A549 (cell line): ENCODE data around the gene ADAM8. TPM values are rescaled to one million over a fixed set of nuclear protein-coding genes. Genes with fewer than 3 reads are reported as not detected.

Experiments
- ATAC-seq, 2 experiments: fragments of 200-7000 bp in 1 of 2; fragments of >200 bp in 1 of 2; cut with Nextera tagmentation in 1 of 2; cut with Tn5 transposase in 1 of 2; 3 replicates each; pipeline versions ENCODE4 v1.8.0 to v1.9.1; 2018 to 2020; ENCODE audit warnings: mild to moderate bottlenecking in 1 of 2, moderate library complexity in 1 of 2
- CTCF ChIA-PET: fragments of 300-600 bp; sonication (Branson Sonifier 250); formaldehyde crosslinking; extraction: SDS; loops from one replicate; lab custom pipeline; 2021; ENCODE audit warnings: antibody characterized with exemption, inconsistent platforms; lab: Yijun Ruan, JAX
- POLR2A ChIA-PET: fragments of 350-600 bp; formaldehyde crosslinking; extraction: SDS; loops from one replicate; lab custom pipeline; 2021; ENCODE audit warnings: antibody characterized with exemption, inconsistent platforms; lab: Yijun Ruan, JAX
- DNase-seq, 2 experiments: peaks; one replicate each; pipeline versions ENCODE4 v3.0.0 to v3.0.0-alpha.2; 2011 to 2016; ENCODE audit warnings: low read depth in 1 of 2, low spot score in 1 of 2
- FAIRE-seq: peaks from 2 replicates; lab custom pipeline; 2011; peaks lifted over from hg19 to GRCh38; lab: Jason Lieb, UNC
- H3K27ac ChIP-seq, 2 experiments: fragments of >200 bp; sonication (Bioruptor Twin); formaldehyde crosslinking; 3 replicates each; pipeline ENCODE4 v1.5.1; 2016 to 2017
- H3K4me1 ChIP-seq: fragments of >200 bp; sonication (Bioruptor Twin); formaldehyde crosslinking; 3 replicates; pipeline ENCODE4 v1.6.1; 2016
- H3K4me2 ChIP-seq: fragments of >200 bp; sonication (Bioruptor Twin); formaldehyde crosslinking; 3 replicates; pipeline ENCODE4 v1.6.1; 2016
- H3K4me3 ChIP-seq: fragments of >200 bp; sonication (Bioruptor Twin); formaldehyde crosslinking; 3 replicates; pipeline ENCODE4 v1.5.1; 2016
- H3K9me3 ChIP-seq: fragments of >200 bp; sonication (Bioruptor Twin); formaldehyde crosslinking; 3 replicates; pipeline ENCODE4 v1.6.1; 2016
- ATOH8 ChIP-seq: fragments of 250-450 bp; sonication (Bioruptor Pico); IDR thresholded peaks from 2 replicates; pipeline ENCODE4 v1.5.0; 2020; ENCODE audit warnings: low read depth, mild to moderate bottlenecking, moderate library complexity
- CBX2 ChIP-seq: fragments of 200-600 bp; sonication (generic); IDR thresholded peaks from 2 replicates; pipeline ENCODE4 v1.6.1; 2016; ENCODE audit warnings: low read depth, mild to moderate bottlenecking, borderline replicate concordance
- E2F6 ChIP-seq: IDR thresholded peaks from 2 replicates; pipeline ENCODE4 v1.6.1; 2012; ENCODE audit warnings: low read depth, borderline replicate concordance
- GATA3 ChIP-seq: IDR thresholded peaks from 2 replicates; pipeline ENCODE4 v1.6.1; 2012; ENCODE audit warnings: borderline replicate concordance
- HDAC2 ChIP-seq: fragments of 200-600 bp; sonication (generic); IDR thresholded peaks from 2 replicates; pipeline ENCODE4 v1.6.1; 2016
- HOXA7 ChIP-seq: fragments of 250-450 bp; sonication (Bioruptor Pico); IDR thresholded peaks from 2 replicates; pipeline ENCODE4 v1.5.0; 2020; ENCODE audit warnings: mild to moderate bottlenecking, moderate library complexity
- HOXB13 ChIP-seq: fragments of 250-450 bp; sonication (Bioruptor Pico); IDR thresholded peaks from 2 replicates; pipeline ENCODE4 v1.5.0; 2020; ENCODE audit warnings: low read depth, mild to moderate bottlenecking, moderate library complexity
- JUN ChIP-seq, 2 experiments: fragments of >200 bp; sonication (Bioruptor Twin); formaldehyde crosslinking; IDR thresholded peaks; 2 replicates in 1 of 2; 3 replicates in 1 of 2; pipeline ENCODE4 v1.6.1; 2016 to 2017
- KDM5A ChIP-seq: fragments of 200-600 bp; sonication (generic); IDR thresholded peaks from 2 replicates; pipeline ENCODE4 v1.6.1; 2016; ENCODE audit warnings: antibody characterized with exemption, mild to moderate bottlenecking
- MYC ChIP-seq: IDR thresholded peaks from 2 replicates; pipeline ENCODE4 v1.6.1; 2012; ENCODE audit warnings: mild to moderate bottlenecking, inconsistent platforms, low read length, improper control_type of control experiment, borderline replicate concordance
- NPAS2 ChIP-seq: fragments of 250-450 bp; sonication (Bioruptor Pico); IDR thresholded peaks from 2 replicates; pipeline ENCODE4 v1.8.0; 2022; ENCODE audit warnings: mild to moderate bottlenecking, moderate library complexity, borderline replicate concordance
- PHF8 ChIP-seq: fragments of 200-600 bp; sonication (generic); IDR thresholded peaks from 2 replicates; pipeline ENCODE4 v1.6.1; 2016; ENCODE audit warnings: low read depth, mild to moderate bottlenecking, antibody characterized with exemption, moderate library complexity, borderline replicate concordance
- POLR2A ChIP-seq: IDR thresholded peaks from 2 replicates; pipeline ENCODE4 v1.6.1; 2012; ENCODE audit warnings: mild to moderate bottlenecking, low read length
- RAD21 ChIP-seq, 2 experiments: fragments of >200 bp in 1 of 2; sonication (Bioruptor Twin) in 1 of 2; formaldehyde crosslinking in 1 of 2; IDR thresholded peaks in 1 of 2; conservative IDR thresholded peaks in 1 of 2; 2 replicates in 1 of 2; 3 replicates in 1 of 2; pipeline ENCODE4 v1.6.1; 2012 to 2018; ENCODE audit warnings: inconsistent platforms in 1 of 2
- RARB ChIP-seq: fragments of 250-450 bp; sonication (Bioruptor Pico); IDR thresholded peaks from 2 replicates; pipeline ENCODE4 v1.8.0; 2021; ENCODE audit warnings: mild to moderate bottlenecking, moderate library complexity
- SMC3 ChIP-seq: fragments of >200 bp; sonication (Bioruptor Twin); formaldehyde crosslinking; IDR thresholded peaks from 3 replicates; pipeline ENCODE4 v1.6.1; 2018; ENCODE audit warnings: inconsistent platforms
- SREBF2 ChIP-seq: fragments of 450-650 bp; IDR thresholded peaks from 2 replicates; pipeline ENCODE4 v1.6.1; 2014; ENCODE audit warnings: mild to moderate bottlenecking, moderate library complexity
- WGBS: methylation state at CpG from one replicate; pipeline ENCODE4 v1.1.6; 2017; ENCODE audit errors: missing lambda C conversion rate; 5-methylcytosine and 5-hydroxymethylcytosine counted together
- polyA plus RNA-seq, 4 experiments: library from polyadenylated mRNA; depleted of rRNA in 3 of 4; stranded (reverse); fragments of >200 nt; fragmentation: RNase III in 1 of 4; extraction: RNeasy Plus Mini Kit Qiagen cat#74134 plus additional on column Dnase treatment in 1 of 4; gene quantifications; 2 replicates in 3 of 4; 3 replicates in 1 of 4; pipeline ENCODE4 v1.2.3, GENCODE V29; 2011 to 2017
- TF ChIP-seq, protein P1 (sequence below): fragments of >200 bp; sonication (Bioruptor Twin); formaldehyde crosslinking; IDR thresholded peaks from 3 replicates; pipeline ENCODE4 v1.5.1; 2016
- TF ChIP-seq, protein P2 (sequence below): IDR thresholded peaks from 2 replicates; pipeline ENCODE4 v1.6.1; 2012

The ADAM8 gene
- polyA plus RNA-seq, 2 of the 4 experiments (the other 2 are of a cell fraction): 1.4 to 4.1 TPM

DNA sequence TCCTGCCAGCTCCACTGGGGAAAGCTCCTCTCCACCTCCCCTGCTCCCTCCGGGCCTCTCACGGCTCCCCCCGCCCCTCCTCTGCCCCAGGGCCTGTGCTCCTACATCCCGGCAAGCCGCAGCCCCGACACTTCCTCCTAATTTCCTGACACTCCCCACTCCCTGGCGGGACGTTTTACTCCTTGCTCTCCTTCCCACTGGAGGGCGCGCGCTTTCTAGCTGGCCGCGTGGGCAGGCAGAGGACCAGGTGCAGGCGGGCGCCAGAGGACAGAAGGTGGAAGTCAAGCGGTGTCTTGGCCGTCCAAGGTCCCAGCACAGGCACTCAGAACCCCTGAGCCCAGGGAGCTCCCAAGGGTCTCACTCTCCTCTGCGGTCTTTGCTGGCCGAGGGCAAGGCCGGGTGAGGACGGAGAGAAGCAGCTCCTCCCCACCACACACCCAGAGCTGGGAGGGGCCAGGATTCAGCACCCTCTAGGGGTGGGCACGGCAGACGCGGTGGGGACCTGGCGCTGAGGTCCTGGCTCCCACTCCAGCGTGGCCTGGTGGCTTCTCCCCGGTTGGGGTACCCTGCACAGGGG is 19.1 kb downstream of the ADAM8 start:
- CTCF ChIA-PET: interaction anchor here (0.5 to 4.6 kb wide), 23 partner anchors 12 to 736 kb away, joined by 3 to 39 read pairs (median 4); partner anchors contain the start of gene ADAM8
- Histone ChIP-seq H3K4me1 (peaks cover 41% of the 10 kb centered on the region), H3K4me3 (peak overlapping the region; percentile 36)
- DNase-seq (peak; percentile 78 to 87), ATAC-seq (peak; percentile 52 to 82)
- POLR2A ChIA-PET: interaction anchor here (0.6 kb wide), 1 partner anchor 79 kb away, joined by 3 read pairs; the partner anchor contains the start of gene CALY
- TF ChIP-seq MYC (peak; percentile 64; the same call in 1 of the 2 replicates), E2F6 (peak; percentile 74), HOXB13 (peak; percentile 65; the same call in 1 of the 2 replicates), POLR2A (peak; percentile 46), HOXA7 (CRISPR knock-in tag) (0 out of 2 replicates have a peak, but pooled peaks have one; percentile 23), SMC3 (peak; percentile 63), RARB (no peak), CBX2 (no peak), RAD21 (conservative IDR thresholded peaks at IDR 0.05 in 1 of 2, IDR thresholded peaks at IDR 0.05 in 1 of 2) (peak; percentile 54 to 55), SREBF2 (no peak), GATA3 (peak; percentile 21; the same call in 1 of the 2 replicates), ATOH8 (CRISPR knock-in tag) (0 out of 2 replicates have a peak, but pooled peaks have one; percentile 11), JUN (IDR thresholded peaks at IDR 0.05) (peak in 1 of 2 experiments; percentile 49; a peak in 2 of 5 replicates), NPAS2 (CRISPR knock-in tag) (no peak), HDAC2 (0 out of 2 replicates have a peak, but pooled peaks have one; percentile 25), PHF8 (peak; percentile 37; the same call in 1 of the 2 replicates), KDM5A (no peak)
- TF ChIP-seq, protein P1, sequence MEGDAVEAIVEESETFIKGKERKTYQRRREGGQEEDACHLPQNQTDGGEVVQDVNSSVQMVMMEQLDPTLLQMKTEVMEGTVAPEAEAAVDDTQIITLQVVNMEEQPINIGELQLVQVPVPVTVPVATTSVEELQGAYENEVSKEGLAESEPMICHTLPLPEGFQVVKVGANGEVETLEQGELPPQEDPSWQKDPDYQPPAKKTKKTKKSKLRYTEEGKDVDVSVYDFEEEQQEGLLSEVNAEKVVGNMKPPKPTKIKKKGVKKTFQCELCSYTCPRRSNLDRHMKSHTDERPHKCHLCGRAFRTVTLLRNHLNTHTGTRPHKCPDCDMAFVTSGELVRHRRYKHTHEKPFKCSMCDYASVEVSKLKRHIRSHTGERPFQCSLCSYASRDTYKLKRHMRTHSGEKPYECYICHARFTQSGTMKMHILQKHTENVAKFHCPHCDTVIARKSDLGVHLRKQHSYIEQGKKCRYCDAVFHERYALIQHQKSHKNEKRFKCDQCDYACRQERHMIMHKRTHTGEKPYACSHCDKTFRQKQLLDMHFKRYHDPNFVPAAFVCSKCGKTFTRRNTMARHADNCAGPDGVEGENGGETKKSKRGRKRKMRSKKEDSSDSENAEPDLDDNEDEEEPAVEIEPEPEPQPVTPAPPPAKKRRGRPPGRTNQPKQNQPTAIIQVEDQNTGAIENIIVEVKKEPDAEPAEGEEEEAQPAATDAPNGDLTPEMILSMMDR: peak; percentile 66
- TF ChIP-seq, protein P2, sequence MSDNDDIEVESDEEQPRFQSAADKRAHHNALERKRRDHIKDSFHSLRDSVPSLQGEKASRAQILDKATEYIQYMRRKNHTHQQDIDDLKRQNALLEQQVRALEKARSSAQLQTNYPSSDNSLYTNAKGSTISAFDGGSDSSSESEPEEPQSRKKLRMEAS: peak; percentile 93
- TF ChIP-seq, all 56 proteins: peak for 14
- FAIRE-seq: no peak
- no peaks in the 10 kb centered on the region for H3K9me3 ChIP-seq
- H3K27ac ChIP-seq: peak overlapping the region; percentile 80 to 91
- peak overlapping the region; percentile 78 for H3K4me2 ChIP-seq
- 4% methylated on average over 10 of the region's 27 CpGs for WGBS

DNA sequence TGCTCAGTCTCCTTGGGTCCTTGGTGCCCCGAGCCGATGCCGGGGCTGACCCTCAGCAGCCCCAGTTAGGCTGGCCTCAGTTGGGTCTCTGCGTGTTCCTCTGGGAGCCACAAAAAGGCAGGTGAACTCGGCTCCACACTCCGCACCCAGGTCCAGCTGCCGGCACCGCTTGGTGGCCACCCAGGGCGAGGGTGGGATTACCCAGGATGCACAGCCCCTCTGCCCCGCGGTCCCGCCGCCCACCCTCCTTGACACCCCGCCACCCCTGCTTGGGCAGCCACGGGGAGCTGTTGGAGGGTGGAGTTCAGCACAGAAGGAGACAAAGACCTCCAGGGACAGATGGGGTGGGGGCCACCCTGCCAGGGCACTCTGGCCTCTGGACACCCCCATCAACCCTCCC is 21.3 kb downstream of the ADAM8 start:
- ChIA-PET POLR2A (interaction anchor here (0.6 kb wide), 1 partner anchor 39 kb away, joined by 4 read pairs; no protein-coding TSS in a partner anchor), CTCF (interaction anchor here (1.1 to 4.6 kb wide), 2 partner anchors 10 to 59 kb away, joined by 3 to 39 read pairs; no protein-coding TSS in a partner anchor)
- no peak overlapping the region for H3K4me3 ChIP-seq
- no peak for ATAC-seq
- WGBS: 96% methylated on average over 8 of the region's 15 CpGs
- no peak for DNase-seq
- TF ChIP-seq ATOH8 (CRISPR knock-in tag): no peak
- TF ChIP-seq KDM5A: no peak
- FAIRE-seq: no peak
- no peak overlapping the region for H3K4me2 ChIP-seq
- no peaks in the 10 kb centered on the region for H3K9me3 ChIP-seq
- no peak overlapping the region for H3K27ac ChIP-seq
- peaks cover 29% of the 10 kb centered on the region for H3K4me1 ChIP-seq
